T-helper 9 cell (primary cell): Measurements from ENCODE around the gene DIP2C.
"Not testable (repeated sequence)": the region's sequence is repeated elsewhere in the genome, so short reads cannot be mapped to it uniquely, and the experiment has no call there.

ENCODE experiments used
- DNase-seq: peaks from one replicate; pipeline ENCODE4 v3.0.0-alpha.2; 2020

DIP2C gene

DNA sequence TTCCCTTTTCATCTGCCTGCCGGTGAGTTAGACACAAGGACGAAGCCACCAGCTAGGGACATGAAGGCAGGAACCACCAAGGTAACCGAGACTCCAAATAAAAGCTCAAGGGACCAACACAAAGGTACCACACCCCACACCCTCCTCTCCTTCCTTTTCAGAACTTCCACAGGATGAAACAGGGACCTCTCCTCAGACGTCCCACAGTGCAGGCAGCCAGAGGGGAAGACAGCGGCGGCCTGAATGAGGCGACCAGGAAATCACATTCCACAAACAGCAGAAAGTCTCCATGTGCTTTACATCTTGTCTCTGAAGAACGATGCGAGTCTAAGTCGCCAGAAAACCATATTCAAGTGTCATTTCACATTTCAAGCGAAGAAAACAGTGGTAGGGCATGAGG is 97.8 kb downstream of the DIP2C start:
- no peak for DNase-seq

DNA sequence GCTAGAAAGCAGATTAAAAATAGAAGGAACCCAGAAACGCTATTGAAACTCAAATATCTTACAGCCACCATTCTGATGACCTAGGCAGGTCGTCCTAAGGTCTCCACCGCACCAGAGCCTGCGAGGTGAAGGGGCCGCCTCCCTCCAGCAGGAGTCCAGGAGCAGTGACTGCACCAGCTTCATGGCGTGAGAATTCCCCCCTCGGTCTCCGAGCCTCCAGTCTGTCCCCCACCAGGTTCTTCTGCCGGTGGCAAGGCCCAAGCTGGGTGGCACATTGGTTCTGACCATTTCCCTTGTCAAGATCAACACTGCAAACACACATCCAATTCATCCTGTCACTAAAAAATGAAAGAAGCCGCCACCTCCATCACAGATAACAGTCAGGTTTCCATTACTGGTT is 98.7 kb downstream of the DIP2C start:
- DNase-seq, result no peak

DNA sequence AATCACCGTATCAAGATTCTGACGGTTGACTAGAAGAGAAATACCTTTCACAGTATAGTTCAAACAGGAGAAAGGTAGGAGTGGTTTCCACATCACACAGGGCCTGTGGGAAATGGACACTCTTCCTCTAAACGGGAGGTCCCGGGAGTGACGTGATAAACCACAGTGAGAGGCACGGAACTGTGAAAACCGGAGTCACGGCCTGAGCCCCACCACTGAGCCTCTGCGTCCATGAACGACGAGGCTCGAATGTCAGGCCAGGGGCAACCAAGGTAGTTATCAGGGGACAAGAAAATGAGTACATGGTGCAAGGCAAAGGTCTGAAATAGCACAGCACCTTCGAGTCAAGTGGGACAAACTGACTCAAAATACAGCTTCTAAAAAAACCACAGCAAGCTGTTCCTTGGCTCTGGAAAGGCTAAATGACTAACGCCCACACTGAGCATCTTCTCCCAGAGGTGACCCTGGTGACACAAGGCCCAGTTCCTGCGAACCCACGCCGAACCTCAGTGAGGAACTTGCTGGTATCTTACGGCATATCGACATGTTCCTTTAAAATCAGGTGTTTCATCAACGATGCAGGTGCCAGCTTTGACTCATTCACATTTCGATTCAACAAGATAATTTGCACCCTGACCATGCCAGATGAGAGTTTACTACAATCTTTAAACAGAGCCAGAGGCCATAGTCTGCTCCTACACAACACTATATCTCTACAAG is 99.3 kb downstream of the DIP2C start:
- DNase-seq, result no peak

DNA sequence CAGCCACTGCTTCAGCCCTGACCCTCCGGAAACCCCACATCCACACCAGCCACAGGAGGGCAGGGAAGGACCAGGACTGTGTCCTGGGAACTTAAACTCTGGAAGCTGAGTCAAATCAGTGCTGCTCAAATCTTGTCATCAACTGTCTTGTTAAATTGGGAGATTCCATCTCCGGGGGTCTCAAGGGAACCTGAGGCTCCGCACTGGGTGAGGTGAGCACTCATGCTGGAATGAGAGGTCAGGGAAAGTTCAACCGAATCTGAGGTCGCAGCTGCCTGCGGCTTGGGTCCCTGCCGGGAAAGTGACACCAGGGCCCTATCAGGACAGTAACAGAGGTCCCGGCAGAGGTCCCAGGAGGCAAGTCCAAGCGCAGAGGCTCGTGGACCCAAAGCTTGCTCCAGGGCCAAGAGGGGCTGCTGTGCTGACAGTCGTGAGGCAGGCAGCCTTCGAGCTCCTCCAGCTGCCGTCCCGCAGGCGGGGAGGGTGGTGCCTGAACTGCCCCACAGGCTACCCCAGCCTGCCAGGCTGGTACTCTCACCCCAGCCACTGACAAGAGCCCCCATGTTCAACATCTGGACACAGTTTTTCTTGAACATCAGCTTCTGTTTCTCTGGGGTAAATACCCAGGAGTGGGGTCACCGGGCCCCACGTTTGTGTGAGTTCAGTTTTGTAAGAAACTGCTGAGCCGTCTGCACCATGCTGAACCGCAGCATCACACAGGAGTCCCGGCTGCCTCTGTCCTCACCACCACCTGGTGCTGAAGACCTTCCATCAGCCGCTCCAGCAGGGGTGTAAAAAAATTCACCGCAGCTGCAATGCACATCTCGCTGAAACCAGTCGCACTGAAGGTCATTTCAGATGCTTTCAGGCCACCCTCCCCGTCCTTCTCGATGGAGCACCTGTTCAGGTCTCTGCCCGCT is 101.0 kb downstream of the DIP2C start:
- no peak for DNase-seq

DNA sequence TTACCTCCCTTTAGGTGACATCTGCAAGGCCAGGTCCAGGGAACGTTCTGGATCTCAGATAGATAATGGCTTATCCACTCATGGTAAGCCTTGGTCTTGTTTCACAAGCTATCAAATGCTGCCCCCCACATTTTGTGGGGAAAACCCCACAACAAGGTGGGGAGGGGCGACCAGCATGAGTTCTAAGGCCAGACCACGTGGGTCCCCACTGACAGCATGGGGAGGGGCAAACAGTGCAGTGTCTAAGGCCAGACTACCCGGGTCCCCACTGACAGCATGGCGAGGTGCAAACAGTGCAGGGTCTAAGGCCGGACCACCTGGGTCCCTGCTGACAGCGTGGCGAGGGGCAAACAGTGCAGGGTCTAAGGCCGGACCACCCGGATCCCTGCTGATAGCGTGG is 102.8 kb downstream of the DIP2C start:
- DNase-seq, result no peak

DNA sequence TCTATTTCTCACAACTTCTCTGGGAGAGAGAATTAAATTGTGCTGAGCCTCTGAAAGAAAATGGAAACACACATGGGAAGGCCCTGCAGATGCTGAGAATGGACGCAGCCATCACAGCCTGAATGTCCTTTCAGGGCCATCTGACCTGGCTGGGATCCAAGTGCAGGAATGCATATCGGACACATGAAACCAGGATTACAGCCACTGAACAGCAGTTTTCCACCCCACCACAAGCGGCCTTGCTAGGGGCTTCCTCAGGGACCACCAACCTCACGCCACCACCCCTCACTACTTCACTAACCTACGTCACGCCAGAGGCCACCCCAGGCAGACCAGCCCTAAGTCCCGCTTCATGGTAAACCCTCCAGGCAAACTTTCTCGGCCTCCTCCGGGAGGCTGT is 103.3 kb downstream of the DIP2C start:
- no peak for DNase-seq

DNA sequence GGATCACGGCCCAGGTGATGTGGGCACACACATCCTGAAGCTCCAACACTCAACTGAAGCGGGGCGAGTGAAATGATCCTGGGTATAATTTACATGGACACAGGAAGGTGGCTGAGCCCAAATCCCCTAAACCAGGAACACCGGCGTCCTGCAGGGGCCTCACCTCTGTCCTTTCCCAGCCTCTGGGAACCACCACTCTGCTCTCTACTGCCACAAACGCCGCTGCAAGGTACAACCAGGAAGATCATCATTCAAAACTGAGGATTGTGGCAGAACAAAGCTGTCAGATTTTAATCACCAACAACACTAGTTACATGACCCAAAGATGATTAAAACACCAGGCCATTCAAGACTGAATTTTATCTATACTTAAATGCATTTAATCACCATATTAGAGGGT is 104.0 kb downstream of the DIP2C start:
- DNase-seq, result no peak

DNA sequence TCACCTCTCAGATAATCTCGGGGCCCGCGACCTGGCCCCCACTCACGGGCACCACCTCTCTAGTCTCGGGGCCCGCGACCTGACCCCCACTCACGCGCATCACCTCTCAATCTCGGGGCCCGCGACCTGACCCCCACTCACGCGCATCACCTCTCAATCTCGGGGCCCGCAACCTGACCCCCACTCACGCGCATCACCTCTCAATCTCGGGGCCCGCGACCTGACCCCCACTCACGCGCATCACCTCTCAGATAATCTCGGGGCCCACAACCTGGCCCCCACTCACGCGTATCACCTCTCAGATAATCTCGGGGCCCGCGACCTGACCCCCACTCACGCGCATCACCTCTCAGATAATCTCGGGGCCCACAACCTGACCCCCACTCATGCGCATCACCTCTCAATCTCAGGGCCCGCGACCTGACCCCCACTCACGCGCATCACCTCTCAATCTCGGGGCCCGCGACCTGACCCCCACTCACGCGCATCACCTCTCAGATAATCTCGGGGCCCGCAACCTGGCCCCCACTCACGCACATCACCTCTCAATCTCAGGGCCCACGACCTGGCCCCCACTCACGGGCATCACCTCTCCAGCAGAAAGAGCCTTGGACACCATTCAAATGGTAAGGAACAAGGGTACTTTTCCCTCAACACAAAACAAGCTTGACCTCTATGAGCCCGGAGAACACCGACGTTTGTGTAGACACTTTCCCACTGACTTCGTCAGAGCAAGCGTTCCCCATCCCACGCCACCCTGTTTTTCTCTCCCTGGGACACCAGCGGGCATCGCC is 104.8 kb downstream of the DIP2C start:
- not testable (repeated sequence) for DNase-seq

DNA sequence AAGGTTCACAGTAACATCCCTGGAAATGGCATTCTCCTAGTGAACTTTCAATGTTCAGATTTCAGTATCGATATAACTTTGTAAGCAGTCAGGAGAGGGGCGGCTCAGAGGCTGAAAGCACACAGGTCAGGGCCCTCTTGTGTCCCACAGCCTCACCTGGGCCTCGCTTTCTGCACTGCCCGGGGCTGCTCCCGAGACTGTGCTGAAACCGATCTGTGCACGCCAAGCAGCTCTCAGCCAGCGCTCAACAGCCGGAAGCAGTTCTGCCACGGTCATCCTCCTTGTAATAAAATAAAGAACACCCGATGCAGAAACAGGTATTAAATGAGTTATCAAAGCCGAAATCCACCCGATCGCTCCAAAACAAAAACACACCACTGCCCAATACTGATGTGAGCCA is 106.0 kb downstream of the DIP2C start:
- no peak for DNase-seq

DNA sequence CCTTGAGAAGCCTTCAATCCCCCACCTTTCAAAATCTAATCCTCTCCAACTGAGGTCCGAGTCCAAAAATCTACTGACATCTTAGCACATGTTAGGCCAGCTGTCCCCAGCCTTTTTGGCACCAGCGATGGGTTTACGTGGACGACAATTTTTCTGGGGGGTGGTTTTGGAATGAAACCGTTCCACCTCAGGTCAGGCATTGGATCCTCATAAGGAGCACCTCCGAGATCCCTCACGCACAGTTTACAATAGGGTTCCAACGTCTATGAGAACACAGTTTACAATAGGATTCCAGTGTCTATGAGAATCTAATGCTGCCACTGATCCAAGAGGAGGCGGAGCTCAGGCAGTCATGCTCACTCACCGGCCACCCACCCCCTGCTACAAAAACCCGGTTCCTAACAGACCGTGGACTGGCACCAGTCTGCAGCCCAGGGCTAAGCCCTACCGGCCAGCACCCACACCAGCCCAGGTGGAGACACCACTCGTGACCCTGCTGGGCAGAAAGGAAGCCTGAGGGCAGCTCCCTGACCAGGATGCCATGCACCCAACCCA is 107.6 kb downstream of the DIP2C start:
- no peak for DNase-seq

DNA sequence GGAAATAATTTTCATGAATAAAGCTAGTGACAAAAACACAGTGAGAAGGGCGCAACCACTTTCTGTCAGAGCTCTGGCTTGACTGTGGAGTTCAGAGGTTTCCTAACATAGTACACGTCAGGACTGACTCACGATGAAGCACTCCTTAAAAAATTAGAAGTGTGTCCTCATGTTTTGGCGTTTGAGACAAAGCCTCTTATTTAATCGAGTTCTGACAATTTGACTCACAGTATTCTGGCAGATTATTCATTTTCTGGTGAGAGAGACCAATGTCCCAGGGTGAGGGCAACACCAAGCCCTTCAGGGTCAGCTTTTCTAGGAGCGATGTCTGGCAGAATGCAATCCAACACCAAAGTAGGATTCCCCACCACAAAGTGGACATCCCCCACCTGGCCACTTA is 108.7 kb downstream of the DIP2C start:
- DNase-seq, result no peak

DNA sequence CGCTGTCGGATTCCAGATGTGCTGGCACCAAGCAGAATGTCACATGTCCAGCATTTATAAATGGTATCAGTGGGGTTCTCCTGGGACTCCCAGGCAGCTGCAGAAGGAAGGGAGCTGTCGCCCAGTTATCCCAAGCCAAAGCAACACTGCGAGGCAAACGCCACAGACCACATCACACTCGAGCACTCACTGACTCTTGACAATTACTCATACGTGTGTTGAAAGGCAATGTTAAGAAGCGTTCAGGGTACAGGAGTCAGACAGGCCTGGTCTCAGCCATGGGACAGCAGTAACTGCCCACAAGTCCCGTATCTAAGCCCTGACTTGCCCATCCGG is 113.4 kb downstream of the DIP2C start:
- DNase-seq, result no peak

DNA sequence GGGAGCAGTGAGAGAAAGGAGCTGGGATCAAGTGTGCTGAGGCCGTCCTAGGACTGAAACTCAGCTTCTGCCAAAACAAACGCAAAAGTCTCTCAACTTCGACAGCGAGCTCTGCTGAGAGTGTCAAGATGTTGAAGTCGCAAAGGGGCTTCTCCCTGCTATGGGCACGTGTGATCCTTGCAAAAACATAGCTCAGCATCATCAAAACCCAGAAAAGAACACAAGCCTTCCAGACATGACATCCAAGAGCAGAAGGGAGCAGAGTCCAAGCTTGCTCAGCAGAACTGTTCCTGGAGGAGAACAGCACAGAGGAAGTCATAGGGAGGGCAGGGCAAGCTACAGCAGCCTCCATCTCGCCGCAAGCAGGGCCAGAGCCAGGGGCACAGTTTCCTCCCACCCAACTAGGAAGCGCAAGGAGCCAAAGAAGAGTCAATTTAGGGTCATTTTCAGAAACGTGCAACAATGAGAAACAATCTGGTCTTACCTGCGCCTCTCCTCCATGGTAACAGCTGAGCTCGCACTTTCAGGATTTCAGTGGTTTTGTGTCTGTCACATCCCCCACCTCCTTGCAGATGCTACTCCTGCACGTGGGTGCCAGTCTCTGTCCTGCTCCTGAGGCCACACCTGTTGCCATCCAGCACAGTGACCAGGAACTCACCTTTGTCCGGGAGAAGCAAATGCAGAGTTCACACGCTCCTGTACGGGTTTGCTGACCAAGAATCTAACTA is 113.9 kb downstream of the DIP2C start:
- DNase-seq, result no peak

DNA sequence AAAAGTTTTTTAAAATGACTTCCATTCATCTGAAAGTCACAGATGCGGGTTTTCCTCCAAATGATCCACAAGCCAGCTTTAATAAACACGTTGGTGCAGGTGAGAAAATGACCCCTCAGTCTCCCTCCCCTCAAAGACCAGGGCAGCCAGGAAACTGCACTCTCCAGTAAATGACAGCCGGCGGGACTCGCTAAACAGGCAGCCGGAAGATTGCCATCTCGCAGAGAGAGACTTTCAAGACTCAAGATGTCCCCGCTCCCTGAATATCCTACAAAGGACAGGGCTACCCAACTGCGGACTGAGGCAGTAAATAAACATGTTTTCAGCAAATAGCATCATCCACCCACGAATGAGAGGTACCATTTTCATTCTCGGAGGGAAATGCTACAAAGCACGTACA is 116.8 kb downstream of the DIP2C start:
- no peak for DNase-seq

DNA sequence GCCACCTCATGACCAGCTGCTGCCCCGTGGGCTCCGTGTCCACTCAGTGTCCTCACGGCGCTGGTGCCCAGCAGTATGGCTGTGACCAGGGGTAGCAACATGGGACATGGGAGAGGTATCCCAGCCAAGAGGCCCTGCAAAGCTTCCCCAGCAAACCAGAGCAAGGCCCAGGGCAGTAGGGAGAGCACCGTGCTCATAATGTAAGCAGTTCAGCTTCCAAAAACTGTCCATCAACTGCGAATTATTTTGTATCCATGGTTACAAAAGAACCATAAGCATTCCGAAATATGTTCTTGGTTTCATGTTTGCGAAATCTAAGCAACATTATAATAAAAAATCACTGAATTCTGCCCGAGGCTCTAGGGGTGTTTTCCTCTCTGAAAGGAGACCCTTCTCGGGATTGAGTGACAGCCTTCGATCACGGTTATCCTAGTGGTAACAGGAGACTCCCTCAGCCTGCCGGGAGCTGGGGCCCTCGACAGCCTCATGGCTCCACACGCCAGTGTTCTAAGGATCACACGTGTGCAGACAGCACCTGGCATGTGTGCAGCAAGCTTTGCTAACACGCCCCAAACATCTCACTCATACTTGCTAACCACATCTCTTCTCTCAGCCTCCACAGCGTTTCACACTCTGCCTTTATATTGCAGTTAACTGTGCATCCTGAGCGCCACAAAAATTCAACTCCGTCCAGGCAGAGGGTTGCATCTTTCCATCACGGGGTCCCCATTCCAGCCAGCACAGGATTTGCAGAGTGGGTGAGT is 117.6 kb downstream of the DIP2C start:
- no peak for DNase-seq

DNA sequence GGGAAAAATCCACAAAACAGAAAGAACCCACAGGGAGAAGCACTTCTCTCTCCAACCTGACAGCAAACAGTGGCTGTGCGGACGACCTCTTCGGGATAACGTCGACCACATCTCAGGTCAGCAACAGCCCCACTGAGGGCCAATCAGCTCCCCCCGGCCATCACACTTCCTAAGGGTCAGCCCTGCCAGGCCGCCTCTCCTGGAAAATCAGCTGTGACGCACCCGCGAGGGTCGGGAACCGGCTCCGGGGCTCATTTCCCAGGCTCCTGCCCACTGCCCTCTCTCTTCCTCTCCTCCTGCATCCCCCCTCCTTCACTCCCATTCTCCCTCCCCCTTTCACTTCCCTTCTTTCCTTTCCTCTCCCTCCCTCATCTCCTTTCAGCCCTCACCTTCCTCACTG is 118.3 kb downstream of the DIP2C start:
- no peak for DNase-seq

DNA sequence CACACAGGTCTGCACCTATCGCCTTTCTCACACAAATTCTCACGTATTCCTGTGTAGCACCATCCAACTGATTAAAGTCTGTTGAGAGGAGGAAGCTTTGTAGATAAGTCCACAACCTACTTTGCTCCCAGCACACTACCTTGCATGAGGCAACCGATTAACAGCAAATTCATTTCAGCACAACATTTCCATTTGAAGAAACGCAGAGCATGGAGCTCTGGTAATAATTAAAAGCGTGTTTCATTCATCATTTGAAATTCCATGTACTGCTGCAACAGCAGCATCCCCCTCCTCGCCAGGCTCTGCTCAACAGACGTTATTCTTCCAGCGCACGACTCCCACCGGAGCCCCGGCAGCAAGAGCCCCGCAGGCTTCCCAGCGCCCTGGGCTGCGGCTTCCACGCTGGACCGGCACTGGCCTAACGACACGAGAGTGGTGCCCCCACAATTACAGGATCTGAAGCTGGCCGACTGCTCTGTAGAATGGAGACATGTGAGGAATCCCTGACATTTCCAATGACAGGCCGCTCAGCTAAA is 118.8 kb downstream of the DIP2C start:
- DNase-seq, result no peak

DNA sequence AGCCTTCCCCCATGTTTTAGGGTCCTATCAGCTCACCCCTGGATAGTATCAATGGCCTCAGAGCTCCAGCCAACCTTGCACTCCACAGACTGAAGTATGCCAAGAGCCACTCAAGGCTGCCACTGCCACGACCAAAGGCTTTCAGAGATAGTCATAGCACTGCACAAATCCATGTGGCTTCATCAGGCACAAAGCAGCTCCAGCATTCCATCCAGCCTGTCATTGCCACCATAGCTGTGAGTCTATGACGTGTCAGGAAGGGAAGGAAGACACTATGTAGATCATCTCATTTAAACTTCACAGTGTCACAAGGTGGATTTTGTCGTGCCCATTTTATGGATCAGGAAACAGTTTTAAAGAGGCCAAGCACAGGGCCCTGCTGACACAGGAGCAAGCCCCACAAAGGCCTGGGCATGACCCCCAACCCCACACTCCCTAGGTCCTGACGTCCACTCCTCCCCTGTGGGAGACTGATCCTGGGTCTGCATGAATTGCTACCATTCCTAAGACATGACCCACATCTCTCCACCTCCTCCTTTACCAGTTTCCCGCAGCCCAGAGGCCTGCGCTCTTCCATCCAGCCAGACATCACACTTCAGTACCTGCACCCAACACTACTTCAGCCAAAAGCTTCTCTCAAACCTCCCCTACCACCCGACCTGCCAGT is 119.4 kb downstream of the DIP2C start:
- DNase-seq, result no peak

DNA sequence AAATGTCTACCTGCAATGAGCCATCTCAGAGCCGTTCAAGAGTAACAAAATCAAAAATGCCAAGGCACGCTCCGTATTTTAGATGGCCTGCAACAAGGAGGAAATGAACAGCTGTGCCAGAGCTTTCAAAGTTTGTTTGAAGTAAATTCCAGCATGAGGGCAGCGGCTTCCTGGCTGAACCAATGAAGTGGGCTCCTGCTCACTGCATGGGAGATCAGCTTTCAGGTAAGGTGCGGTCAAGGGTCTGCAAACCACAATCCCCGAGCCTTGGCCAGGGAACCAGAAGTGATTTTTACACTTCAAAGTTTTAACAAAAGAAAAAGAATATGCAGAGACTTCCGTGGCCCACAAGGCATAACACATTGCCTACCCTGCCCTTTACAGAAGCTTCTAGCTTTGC is 120.6 kb downstream of the DIP2C start:
- no peak for DNase-seq

DNA sequence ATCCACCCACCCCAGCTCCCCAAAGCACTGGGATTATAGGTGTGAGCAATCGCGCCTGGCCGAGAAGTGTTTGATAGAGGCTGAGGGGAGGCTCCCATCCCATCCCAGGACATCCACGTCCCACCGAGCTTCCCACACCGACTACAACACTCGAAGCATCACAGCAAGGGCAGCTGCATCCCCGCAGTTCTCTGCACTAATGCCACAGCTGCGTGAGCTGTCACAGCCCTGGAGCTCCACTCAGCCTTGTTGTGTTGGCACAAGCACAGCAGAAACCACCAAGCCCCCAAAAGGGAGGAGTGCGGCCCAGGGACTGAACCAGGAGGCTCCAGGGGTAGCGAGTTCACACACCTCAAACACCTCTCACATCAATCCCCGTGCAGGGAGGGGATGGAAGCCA is 121.6 kb downstream of the DIP2C start:
- DNase-seq, result no peak
